Raji (cell line): ENCODE data around the gene FARP1.

ENCODE experiments used
- POLR2A ChIP-seq: IDR thresholded peaks from 2 replicates; pipeline ENCODE4 v1.6.1; 2011; ENCODE audit warnings: low read depth, low read length, control low read depth; ENCODE audit not compliant: insufficient read depth

The FARP1 gene

DNA sequence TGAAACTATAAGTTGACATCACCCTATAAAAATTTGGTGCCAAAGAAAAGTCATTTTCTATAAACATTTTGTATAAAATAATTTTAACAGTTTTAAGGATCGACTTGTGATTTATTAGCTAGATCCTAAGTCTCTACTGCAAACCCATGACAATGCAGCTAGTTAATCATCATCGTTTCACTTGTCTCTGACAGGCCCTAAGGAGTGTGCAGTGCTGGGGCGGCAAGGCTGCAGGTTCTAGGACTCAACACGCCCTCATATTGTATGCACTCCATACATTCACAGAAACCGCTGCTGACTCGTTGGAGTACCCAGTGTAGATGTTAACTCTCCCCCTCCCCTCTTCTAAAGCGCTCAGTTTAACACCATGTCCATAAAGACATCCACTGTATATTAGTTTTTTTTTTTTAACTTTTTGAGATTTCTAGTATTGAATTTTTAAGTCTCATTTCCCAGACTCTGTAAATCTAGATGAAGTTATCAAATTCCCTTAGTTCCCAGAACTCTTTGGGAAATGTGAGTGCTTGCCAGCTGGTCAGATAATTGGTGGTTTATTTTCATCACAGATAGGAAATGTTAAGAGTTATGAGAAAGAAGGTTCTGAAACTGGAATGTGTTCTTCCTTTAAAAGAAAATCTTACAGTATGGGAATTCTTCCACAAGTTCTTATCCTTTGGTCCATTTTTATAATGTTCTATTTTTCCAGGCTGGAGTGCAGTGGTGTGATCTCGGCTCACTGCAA lies 197.0 kb downstream of the FARP1 start:
- no peak for TF ChIP-seq POLR2A

DNA sequence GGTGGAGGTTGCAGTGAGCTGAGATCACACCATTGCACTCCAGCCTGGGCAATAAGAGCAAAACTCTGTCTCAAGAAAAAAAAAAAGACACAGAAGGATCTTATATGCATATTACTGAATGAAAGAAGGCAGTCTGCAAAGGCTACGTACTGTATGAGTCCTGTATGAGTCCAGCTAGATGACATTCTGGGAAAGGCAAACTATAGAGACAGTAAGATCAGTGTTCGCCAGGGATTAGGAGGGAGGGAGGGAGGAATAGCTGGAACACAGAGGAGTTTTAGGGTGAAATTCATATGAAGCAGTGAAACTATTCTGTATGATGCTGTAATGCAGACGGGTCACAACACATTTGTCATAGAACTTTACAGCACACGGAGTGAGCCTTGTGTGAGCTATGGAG lies 200.1 kb downstream of the FARP1 start:
- no peak for TF ChIP-seq POLR2A

DNA sequence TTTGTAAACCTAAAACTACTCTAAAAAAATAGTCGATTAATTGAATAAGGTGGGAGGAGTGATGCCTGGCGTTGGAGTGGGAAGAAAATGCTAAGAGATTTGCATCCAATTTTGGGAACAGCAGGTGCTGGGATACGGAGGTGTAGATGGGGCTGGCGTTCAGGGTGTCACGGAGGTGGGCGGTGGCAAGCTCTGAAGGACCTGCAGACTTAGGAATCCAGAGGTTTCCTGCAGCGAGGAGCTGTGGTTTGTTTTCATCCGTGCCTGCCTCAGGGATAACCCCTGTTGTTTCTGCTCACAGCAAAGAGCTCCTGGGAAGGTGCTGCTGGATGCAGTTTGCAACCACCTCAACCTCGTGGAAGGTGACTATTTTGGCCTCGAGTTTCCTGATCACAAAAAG lies 200.6 kb downstream of the FARP1 start:
- no peak for TF ChIP-seq POLR2A

GRCh38 chr13:98344392-98344791 lies 201.5 kb downstream of the FARP1 start:
- TF ChIP-seq POLR2A = no peak

- no peak for TF ChIP-seq POLR2A
These were observed 202.4 kb downstream of the FARP1 start for GRCh38 chr13:98345107-98345935.

- TF ChIP-seq POLR2A = no peak
These were observed 204.2 kb downstream of the FARP1 start for GRCh38 chr13:98346904-98347636.

- no peak for TF ChIP-seq POLR2A
These were observed 204.9 kb downstream of the FARP1 start for GRCh38 chr13:98347756-98348155.

- TF ChIP-seq POLR2A = no peak
These were observed 205.7 kb downstream of the FARP1 start for GRCh38 chr13:98348466-98349200.

- no peak for TF ChIP-seq POLR2A
These were observed 206.9 kb downstream of the FARP1 start for GRCh38 chr13:98349731-98350305.

DNA sequence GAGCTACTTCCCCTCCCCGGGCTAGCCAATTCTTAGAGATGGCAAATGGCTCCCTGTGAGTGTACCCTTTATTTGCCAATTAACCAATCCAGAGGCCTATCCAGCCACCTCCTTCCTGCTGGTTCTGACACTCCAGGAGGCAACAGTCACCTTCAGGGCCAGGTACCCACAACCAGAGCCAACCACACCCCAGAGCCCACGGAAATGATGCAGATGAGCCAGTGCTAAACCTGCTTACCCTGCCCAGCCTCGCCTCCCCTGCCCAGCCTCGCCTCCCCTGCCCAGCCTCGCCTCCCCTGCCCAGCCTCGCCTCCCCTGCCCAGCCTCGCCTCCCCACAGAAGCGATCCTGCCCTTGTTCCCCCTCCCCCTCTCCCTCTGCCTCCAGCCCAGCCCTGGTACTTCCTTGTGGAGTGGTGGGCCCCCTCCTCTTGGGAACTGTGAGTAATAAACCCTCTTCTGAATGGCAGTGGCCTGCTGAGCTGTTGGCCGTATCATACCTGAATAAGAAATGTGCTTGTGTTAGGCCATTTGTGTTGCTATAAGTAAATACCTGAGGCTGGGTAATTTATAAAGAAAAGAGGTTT lies 207.9 kb downstream of the FARP1 start:
- no peak for TF ChIP-seq POLR2A

GRCh38 chr13:98351636-98352035 lies 208.7 kb downstream of the FARP1 start:
- TF ChIP-seq POLR2A = no peak

GRCh38 chr13:98352226-98352625 lies 209.3 kb downstream of the FARP1 start:
- no peak for TF ChIP-seq POLR2A

DNA sequence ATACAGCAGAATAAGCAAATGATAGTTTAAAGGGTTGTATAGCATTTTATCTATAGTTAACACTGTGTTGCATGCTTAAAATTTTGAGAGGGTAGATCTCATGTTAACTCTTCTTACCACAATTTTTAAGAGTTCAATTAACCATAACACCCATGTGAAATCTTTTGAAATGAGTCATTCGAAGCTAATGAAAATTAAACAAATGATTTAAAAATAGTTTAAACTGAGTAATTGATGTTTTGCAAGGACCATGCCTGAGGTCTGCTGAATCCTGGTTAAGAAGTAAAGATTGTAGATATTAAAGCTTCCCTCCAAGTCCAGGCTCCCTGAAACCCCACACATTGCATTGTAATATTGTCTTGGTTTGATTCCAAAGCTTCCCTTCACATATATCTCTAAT lies 210.9 kb downstream of the FARP1 start:
- no peak for TF ChIP-seq POLR2A

DNA sequence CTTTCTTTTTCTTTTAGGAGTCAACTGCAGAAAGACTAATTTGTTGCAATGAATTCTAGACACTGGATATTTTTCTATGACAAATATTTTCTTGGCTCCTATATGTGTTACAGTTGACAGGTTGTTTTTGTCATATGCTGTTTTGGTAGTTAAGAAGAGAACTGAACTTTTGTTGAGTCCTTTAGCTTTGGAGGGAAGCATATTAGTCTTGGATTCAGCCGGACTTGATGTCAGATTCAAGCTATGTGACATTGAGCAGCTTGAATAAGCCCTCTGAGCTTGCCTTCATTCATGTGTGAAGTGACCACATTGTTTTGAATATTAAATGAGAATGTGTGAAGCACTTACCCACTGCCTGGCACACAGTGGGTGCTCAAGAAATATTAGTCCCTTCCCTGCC lies 216.0 kb downstream of the FARP1 start:
- TF ChIP-seq POLR2A = no peak
